ENCODE data around the gene ARHGAP5. TPM values are rescaled to one million over a fixed set of nuclear protein-coding genes. Genes with fewer than 3 reads are reported as not detected.
A peak's percentile ranks its signal among the peaks of the same experiment; 100 is the strongest.

Gene ARHGAP5
- total and polyA plus RNA-seq, 9 of the 15 experiments (the other 6 are each of a cell fraction or from before 2014, with no cell fraction given) = 3.1 to 21.8 (median 12.1) TPM

GRCh38 chr14:32202998-32203882, 126.1 kb downstream of the ARHGAP5 start, which contains the start of gene RNU6-8 (continued):
- TF ChIP-seq IRF9 (tag; IDR thresholded peaks at IDR 0.05) = no peak
- TF ChIP-seq ZNF583 (CRISPR knock-in tag; IDR thresholded peaks at IDR 0.05) = no peak
- TF ChIP-seq RAD21 (CRISPR knock-in tag; conservative IDR thresholded peaks at IDR 0.05 in 1 of 2, IDR thresholded peaks at IDR 0.05 in 1 of 2) = no peak; a peak in 1 of 4 replicates
- TF ChIP-seq TEAD1 (CRISPR knock-in tag; IDR thresholded peaks at IDR 0.05) = no peak
- no peak for TF ChIP-seq SMC3 (conservative IDR thresholded peaks at IDR 0.05; ENCODE audit: insufficient read depth, low read depth, low read length)
- no peak for TF ChIP-seq NR2F6 (CRISPR knock-in tag; IDR thresholded peaks at IDR 0.05)
- no peak for TF ChIP-seq SNIP1 (IDR thresholded peaks at IDR 0.05; ENCODE audit: low read depth)
- no peak for TF ChIP-seq NR0B1 (IDR thresholded peaks at IDR 0.05; ENCODE audit: partially characterized antibody)
- TF ChIP-seq, protein P1, sequence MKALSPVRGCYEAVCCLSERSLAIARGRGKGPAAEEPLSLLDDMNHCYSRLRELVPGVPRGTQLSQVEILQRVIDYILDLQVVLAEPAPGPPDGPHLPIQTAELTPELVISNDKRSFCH (CRISPR knock-in tag; IDR thresholded peaks at IDR 0.05) = no peak
- TF ChIP-seq, protein P1 (tag; IDR thresholded peaks at IDR 0.05) = no peak
- TF ChIP-seq ZNF253 (CRISPR knock-in tag; conservative IDR thresholded peaks at IDR 0.05) = no peak
- TF ChIP-seq SRSF7 (optimal IDR thresholded peaks at IDR 0.05; ENCODE audit: low read depth, low read length) = no peak
- peak; percentile 26 to 89 for TF ChIP-seq AFF1 (IDR thresholded peaks at IDR 0.05; ENCODE audit: low read depth in 1 of 2, partially characterized antibody in 2 of 2)
- TF ChIP-seq BRD4 (IDR thresholded peaks at IDR 0.05) = 0 out of 2 replicates have a peak, but pooled peaks have one; percentile 29
- TF ChIP-seq, protein P2, sequence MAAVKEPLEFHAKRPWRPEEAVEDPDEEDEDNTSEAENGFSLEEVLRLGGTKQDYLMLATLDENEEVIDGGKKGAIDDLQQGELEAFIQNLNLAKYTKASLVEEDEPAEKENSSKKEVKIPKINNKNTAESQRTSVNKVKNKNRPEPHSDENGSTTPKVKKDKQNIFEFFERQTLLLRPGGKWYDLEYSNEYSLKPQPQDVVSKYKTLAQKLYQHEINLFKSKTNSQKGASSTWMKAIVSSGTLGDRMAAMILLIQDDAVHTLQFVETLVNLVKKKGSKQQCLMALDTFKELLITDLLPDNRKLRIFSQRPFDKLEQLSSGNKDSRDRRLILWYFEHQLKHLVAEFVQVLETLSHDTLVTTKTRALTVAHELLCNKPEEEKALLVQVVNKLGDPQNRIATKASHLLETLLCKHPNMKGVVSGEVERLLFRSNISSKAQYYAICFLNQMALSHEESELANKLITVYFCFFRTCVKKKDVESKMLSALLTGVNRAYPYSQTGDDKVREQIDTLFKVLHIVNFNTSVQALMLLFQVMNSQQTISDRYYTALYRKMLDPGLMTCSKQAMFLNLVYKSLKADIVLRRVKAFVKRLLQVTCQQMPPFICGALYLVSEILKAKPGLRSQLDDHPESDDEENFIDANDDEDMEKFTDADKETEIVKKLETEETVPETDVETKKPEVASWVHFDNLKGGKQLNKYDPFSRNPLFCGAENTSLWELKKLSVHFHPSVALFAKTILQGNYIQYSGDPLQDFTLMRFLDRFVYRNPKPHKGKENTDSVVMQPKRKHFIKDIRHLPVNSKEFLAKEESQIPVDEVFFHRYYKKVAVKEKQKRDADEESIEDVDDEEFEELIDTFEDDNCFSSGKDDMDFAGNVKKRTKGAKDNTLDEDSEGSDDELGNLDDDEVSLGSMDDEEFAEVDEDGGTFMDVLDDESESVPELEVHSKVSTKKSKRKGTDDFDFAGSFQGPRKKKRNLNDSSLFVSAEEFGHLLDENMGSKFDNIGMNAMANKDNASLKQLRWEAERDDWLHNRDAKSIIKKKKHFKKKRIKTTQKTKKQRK (IDR thresholded peaks at IDR 0.05; ENCODE audit: borderline replicate concordance, low read depth, low read length) = no peak
- TF ChIP-seq STAG1 (CRISPR knock-in tag; IDR thresholded peaks at IDR 0.05; ENCODE audit: borderline replicate concordance) = no peak

Data from K562 (cell line).